Liver (tissue), 3 donors: Measurements from ENCODE around the gene BCS1L.

ENCODE experiments used
- FOXA1 ChIP-seq: IDR thresholded peaks from 2 replicates; pipeline ENCODE4 v1.6.1; 2016; ENCODE audit warnings: antibody characterized with exemption
- HNF4G ChIP-seq: IDR thresholded peaks from 2 replicates; pipeline ENCODE4 v1.6.1; 2016; ENCODE audit warnings: antibody characterized with exemption
- JUND ChIP-seq, 2 donors: IDR thresholded peaks; 2 replicates each; pipeline ENCODE4 v1.6.1; 2016; ENCODE audit warnings: antibody characterized with exemption in 2 of 2
- MAX ChIP-seq: IDR thresholded peaks from 2 replicates; pipeline ENCODE4 v1.6.1; 2016; ENCODE audit warnings: antibody characterized with exemption
- RAD21 ChIP-seq, 2 donors: IDR thresholded peaks; 2 replicates each; pipeline ENCODE4 v1.6.1; 2016; ENCODE audit warnings: antibody characterized with exemption in 2 of 2, mild to moderate bottlenecking in 2 of 2
- TF ChIP-seq, protein P1 (sequence below): fragments of 150-350 bp; IDR thresholded peaks from 2 replicates; pipeline ENCODE4 v1.5.1; 2017; ENCODE audit warnings: improper control_type of control experiment, low read depth, low read length; ENCODE audit not compliant: missing input control
- donor health status: healthy.
- donor health status: healthy.

DNA sequence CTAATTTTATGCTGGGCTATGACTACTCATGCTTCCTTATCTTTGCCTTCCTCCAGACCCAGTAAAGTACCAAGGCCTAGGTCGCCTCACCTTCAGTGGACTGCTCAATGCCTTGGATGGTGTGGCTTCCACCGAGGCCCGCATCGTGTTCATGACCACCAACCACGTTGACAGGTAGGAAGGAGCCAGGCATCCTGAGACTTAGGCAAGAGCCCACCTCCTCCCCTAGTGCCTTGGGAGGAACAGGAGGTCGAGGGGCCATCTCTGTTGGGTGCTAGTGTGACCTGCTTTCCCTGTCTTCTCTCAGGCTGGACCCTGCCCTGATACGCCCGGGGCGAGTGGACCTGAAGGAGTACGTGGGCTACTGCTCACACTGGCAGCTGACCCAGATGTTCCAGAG lies 3.3 kb downstream of the BCS1L start:
- TF ChIP-seq, protein P1, sequence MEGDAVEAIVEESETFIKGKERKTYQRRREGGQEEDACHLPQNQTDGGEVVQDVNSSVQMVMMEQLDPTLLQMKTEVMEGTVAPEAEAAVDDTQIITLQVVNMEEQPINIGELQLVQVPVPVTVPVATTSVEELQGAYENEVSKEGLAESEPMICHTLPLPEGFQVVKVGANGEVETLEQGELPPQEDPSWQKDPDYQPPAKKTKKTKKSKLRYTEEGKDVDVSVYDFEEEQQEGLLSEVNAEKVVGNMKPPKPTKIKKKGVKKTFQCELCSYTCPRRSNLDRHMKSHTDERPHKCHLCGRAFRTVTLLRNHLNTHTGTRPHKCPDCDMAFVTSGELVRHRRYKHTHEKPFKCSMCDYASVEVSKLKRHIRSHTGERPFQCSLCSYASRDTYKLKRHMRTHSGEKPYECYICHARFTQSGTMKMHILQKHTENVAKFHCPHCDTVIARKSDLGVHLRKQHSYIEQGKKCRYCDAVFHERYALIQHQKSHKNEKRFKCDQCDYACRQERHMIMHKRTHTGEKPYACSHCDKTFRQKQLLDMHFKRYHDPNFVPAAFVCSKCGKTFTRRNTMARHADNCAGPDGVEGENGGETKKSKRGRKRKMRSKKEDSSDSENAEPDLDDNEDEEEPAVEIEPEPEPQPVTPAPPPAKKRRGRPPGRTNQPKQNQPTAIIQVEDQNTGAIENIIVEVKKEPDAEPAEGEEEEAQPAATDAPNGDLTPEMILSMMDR, result no peak
- TF ChIP-seq RAD21 (IDR thresholded peaks at IDR 0.05) (no peak), JUND (IDR thresholded peaks at IDR 0.05) (no peak), FOXA1 (no peak), HNF4G (no peak), MAX (no peak)
